H1 (cell line): ENCODE data around the gene ADGRE2. TPM values are rescaled to one million over a fixed set of nuclear protein-coding genes. Genes with fewer than 3 reads are reported as not detected.

ENCODE experiments used
- CTCF ChIA-PET: fragments of 300-600 bp; sonication (Branson Sonifier 250); formaldehyde crosslinking; loops from one replicate; lab custom pipeline; 2021; ENCODE audit not compliant: partially characterized antibody; lab: Charles Lee
- POLR2A ChIA-PET: fragments of 300-600 bp; sonication (Branson Sonifier 250); formaldehyde crosslinking; loops from one replicate; lab custom pipeline; 2021; ENCODE audit warnings: inconsistent platforms; ENCODE audit not compliant: partially characterized antibody; lab: Charles Lee
- DNase-seq, 2 experiments: peaks; one replicate each; pipeline versions ENCODE4 v3.0.0 to v3.0.0-alpha.2; 2010 to 2022; ENCODE audit warnings: low spot score in 2 of 2, low read depth in 1 of 2, mixed read lengths in 1 of 2
- FAIRE-seq: peaks from 2 replicates; lab custom pipeline; 2011; peaks lifted over from hg19 to GRCh38; lab: Jason Lieb, UNC
- H2AFZ ChIP-seq: 2 replicates; pipeline ENCODE4 v1.8.1; 2012; ENCODE audit warnings: low read length, inconsistent platforms
- H2AK5ac ChIP-seq: 2 replicates; pipeline ENCODE4 v1.6.1; 2013; ENCODE audit warnings: low read depth, low read length
- H2BK120ac ChIP-seq: replicated peaks from 2 replicates; pipeline ENCODE3; 2013; ENCODE audit warnings: low read depth, low read length, inconsistent platforms
- H2BK12ac ChIP-seq: 2 replicates; pipeline ENCODE4 v1.6.1; 2013; ENCODE audit warnings: low read depth, low read length
- H2BK15ac ChIP-seq: 2 replicates; pipeline ENCODE4 v1.6.1; 2013; ENCODE audit warnings: low read length
- H2BK20ac ChIP-seq: 2 replicates; pipeline ENCODE4 v1.6.1; 2013; ENCODE audit warnings: low read length
- H2BK5ac ChIP-seq: 2 replicates; pipeline ENCODE4 v1.6.1; 2013; ENCODE audit warnings: low read depth, low read length
- H3K14ac ChIP-seq: 2 replicates; pipeline ENCODE4 v1.6.1; 2013; ENCODE audit warnings: inconsistent platforms; ENCODE audit not compliant: insufficient read length
- H3K18ac ChIP-seq: 2 replicates; pipeline ENCODE4 v1.6.1; 2013; ENCODE audit warnings: low read length; ENCODE audit errors: extremely low read depth
- H3K23ac ChIP-seq: 2 replicates; pipeline ENCODE4 v1.6.1; 2013; ENCODE audit warnings: inconsistent platforms; ENCODE audit not compliant: insufficient read length
- H3K23me2 ChIP-seq: 2 replicates; pipeline ENCODE4 v1.6.1; 2013; ENCODE audit warnings: low read depth, low read length
- H3K27ac ChIP-seq: 2 replicates; pipeline ENCODE4 v1.6.1; 2011; ENCODE audit warnings: low read depth, low read length, inconsistent platforms
- H3K27me3 ChIP-seq, 4 experiments: replicated peaks in 1 of 4; 1 replicate in 1 of 4; 2 replicates in 3 of 4; pipeline versions ENCODE4 v1.6.1 to v1.8.1; 2011 to 2013; ENCODE audit warnings: low read length in 3 of 4, mild to moderate bottlenecking in 3 of 4, inconsistent platforms in 2 of 4, mixed read lengths in 2 of 4, moderate library complexity in 1 of 4; ENCODE audit not compliant: control insufficient read depth in 3 of 4, insufficient read depth in 3 of 4; ENCODE audit errors: extremely low read depth in 1 of 4
- H3K36me3 ChIP-seq, 4 experiments: 2 replicates each; pipeline versions ENCODE4 v1.6.1 to v1.8.1; 2011 to 2013; ENCODE audit warnings: mild to moderate bottlenecking in 4 of 4, low read length in 3 of 4, moderate library complexity in 2 of 4, control low read depth in 1 of 4, inconsistent platforms in 1 of 4; ENCODE audit not compliant: insufficient read depth in 4 of 4, control insufficient read depth in 2 of 4
- H3K4ac ChIP-seq: replicated peaks from 2 replicates; pipeline ENCODE3; 2013; ENCODE audit warnings: low read length, low read depth, mixed read lengths, inconsistent platforms; ENCODE audit not compliant: insufficient read length
- H3K4me1 ChIP-seq, 4 experiments: replicated peaks in 1 of 4; 1 replicate in 1 of 4; 2 replicates in 3 of 4; pipeline versions ENCODE4 v1.6.1 to v1.8.1; 2011 to 2013; ENCODE audit warnings: low read length in 3 of 4, inconsistent platforms in 2 of 4, mixed read lengths in 1 of 4; ENCODE audit not compliant: insufficient read depth in 4 of 4, control insufficient read depth in 3 of 4
- H3K4me2 ChIP-seq, 2 experiments: 2 replicates each; pipeline versions ENCODE4 v1.6.1 to v1.8.1; 2011 to 2013; ENCODE audit warnings: low read depth in 2 of 2, low read length in 2 of 2, control low read depth in 1 of 2, inconsistent platforms in 1 of 2, mild to moderate bottlenecking in 1 of 2; ENCODE audit not compliant: insufficient read depth in 1 of 2
- H3K4me3 ChIP-seq, 4 experiments: fragments of 200-600, 300-600 bp in 1 of 4; sonication (generic), shearing (Covaris generic), sonication (Bioruptor Twin) in 1 of 4; 2 replicates each; pipeline versions ENCODE4 v1.5.1 to v1.8.1; 2011 to 2016; ENCODE audit warnings: low read length in 4 of 4, low read depth in 3 of 4, control low read depth in 2 of 4, inconsistent platforms in 2 of 4, mild to moderate bottlenecking in 2 of 4, mixed read lengths in 1 of 4, moderate library complexity in 1 of 4; ENCODE audit not compliant: insufficient read depth in 2 of 4; ENCODE audit errors: extremely low read depth in 1 of 4
- H3K56ac ChIP-seq: replicated peaks from 2 replicates; pipeline ENCODE3; 2013; ENCODE audit warnings: low read depth, mild to moderate bottlenecking, mixed read lengths, low read length, inconsistent platforms; ENCODE audit not compliant: insufficient read length
- H3K79me1 ChIP-seq: 2 replicates; pipeline ENCODE4 v1.6.1; 2013; ENCODE audit warnings: low read depth, low read length, control low read depth
- H3K79me2 ChIP-seq, 2 experiments: 2 replicates each; pipeline versions ENCODE4 v1.6.1 to v1.8.1; 2012 to 2013; ENCODE audit warnings: low read length in 2 of 2, mild to moderate bottlenecking in 2 of 2, inconsistent platforms in 1 of 2; ENCODE audit not compliant: insufficient read depth in 2 of 2, control insufficient read depth in 1 of 2
- H3K9ac ChIP-seq, 4 experiments: replicated peaks in 1 of 4; 1 replicate in 1 of 4; 2 replicates in 3 of 4; pipeline versions ENCODE4 v1.6.1 to v1.8.1; 2011 to 2013; ENCODE audit warnings: low read depth in 3 of 4, low read length in 3 of 4, control low read depth in 2 of 4, mild to moderate bottlenecking in 2 of 4, moderate library complexity in 2 of 4, inconsistent platforms in 1 of 4; ENCODE audit errors: extremely low read depth in 1 of 4
- H3K9me3 ChIP-seq, 2 experiments: 2 replicates each; pipeline versions ENCODE4 v1.6.1 to v1.8.1; 2012 to 2013; ENCODE audit warnings: mild to moderate bottlenecking in 2 of 2, moderate library complexity in 2 of 2, control low read depth in 1 of 2, inconsistent platforms in 1 of 2, low read depth in 1 of 2, low read length in 1 of 2, mixed read lengths in 1 of 2; ENCODE audit not compliant: insufficient read depth in 2 of 2
- H4K20me1 ChIP-seq, 2 experiments: replicated peaks in 1 of 2; 2 replicates each; pipeline versions ENCODE3 to v1.8.1; 2011 to 2013; ENCODE audit warnings: inconsistent platforms in 2 of 2, low read length in 2 of 2, mild to moderate bottlenecking in 1 of 2; ENCODE audit not compliant: insufficient read depth in 2 of 2, control insufficient read depth in 1 of 2
- H4K5ac ChIP-seq: 2 replicates; pipeline ENCODE4 v1.6.1; 2013; ENCODE audit warnings: low read length, low read depth, mixed read lengths, inconsistent platforms; ENCODE audit not compliant: insufficient read length
- H4K8ac ChIP-seq: 2 replicates; pipeline ENCODE4 v1.8.0; 2013; ENCODE audit warnings: mild to moderate bottlenecking, moderate library complexity, low read length, inconsistent platforms; ENCODE audit not compliant: insufficient read depth; ENCODE audit errors: extremely low read depth
- H4K91ac ChIP-seq: replicated peaks from 2 replicates; pipeline ENCODE3; 2013; ENCODE audit warnings: low read length, mixed read lengths, inconsistent platforms; ENCODE audit not compliant: insufficient read length
- BACH1 ChIP-seq: IDR thresholded peaks from 2 replicates; pipeline ENCODE4 v1.6.1; 2012; ENCODE audit warnings: low read length, improper control_type of control experiment
- CBX5 ChIP-seq: fragments of 300-800, 300-1000 bp; sonication (generic); IDR thresholded peaks from 2 replicates; pipeline ENCODE4 v1.7.1; 2016; ENCODE audit warnings: antibody characterized with exemption, low read length, low read depth
- CTBP2 ChIP-seq: IDR thresholded peaks from 2 replicates; pipeline ENCODE4 v1.7.0; 2011; ENCODE audit warnings: borderline replicate concordance, mild to moderate bottlenecking, moderate library complexity, mixed read lengths, low read length; ENCODE audit not compliant: insufficient read depth, insufficient read length
- E2F6 ChIP-seq: IDR thresholded peaks from 2 replicates; pipeline ENCODE4 v1.6.1; 2012; ENCODE audit warnings: inconsistent platforms
- HDAC6 ChIP-seq: IDR thresholded peaks from one replicate; pipeline ENCODE4 v1.7.1; 2012; ENCODE audit warnings: low read depth, mild to moderate bottlenecking, inconsistent platforms, low read length, moderate library complexity
- NANOG ChIP-seq: IDR thresholded peaks from 2 replicates; pipeline ENCODE4 v1.6.1; 2011; ENCODE audit warnings: low read length, low read depth, mild to moderate bottlenecking, inconsistent platforms; ENCODE audit not compliant: insufficient read depth, poor library complexity, severe bottlenecking
- PHF8 ChIP-seq: fragments of 200-600 bp; sonication (generic); conservative IDR thresholded peaks from 2 replicates; pipeline ENCODE4 v1.7.1; 2012; ENCODE audit warnings: low read depth, mild to moderate bottlenecking, inconsistent platforms, low read length, moderate library complexity
- RAD21 ChIP-seq, 2 experiments: IDR thresholded peaks in 1 of 2; conservative IDR thresholded peaks in 1 of 2; 2 replicates each; pipeline ENCODE4 v1.6.1; 2011; ENCODE audit warnings: low read depth in 2 of 2, low read length in 2 of 2, improper control_type of control experiment in 1 of 2, inconsistent platforms in 1 of 2, mild to moderate bottlenecking in 1 of 2, moderate library complexity in 1 of 2
- SRF ChIP-seq: IDR thresholded peaks from 2 replicates; pipeline ENCODE4 v1.6.1; 2011; ENCODE audit warnings: mild to moderate bottlenecking, low read depth, low read length, moderate library complexity
- TBP ChIP-seq: IDR thresholded peaks from 2 replicates; pipeline ENCODE4 v1.6.1; 2011; ENCODE audit warnings: low read depth, low read length, improper control_type of control experiment
- TEAD4 ChIP-seq: IDR thresholded peaks from 2 replicates; pipeline ENCODE4 v1.6.1; 2012; ENCODE audit warnings: low read depth, low read length, inconsistent platforms, mixed read lengths
- WGBS, 2 experiments: shearing (Covaris generic) in 1 of 2; methylation state at CpG; one replicate each; pipeline versions ENCODE4 v1.1.6 to v1.1.7; 2013 to 2015; ENCODE audit warnings: low lambda C conversion rate in 2 of 2, mixed read lengths in 2 of 2, inconsistent platforms in 1 of 2, low coverage in 1 of 2, missing lambda C conversion rate in 1 of 2; ENCODE audit not compliant: insufficient replicate concordance in 2 of 2, insufficient coverage in 1 of 2, insufficient read length in 1 of 2; ENCODE audit errors: extremely low coverage in 1 of 2, missing lambda C conversion rate in 1 of 2; 5-methylcytosine and 5-hydroxymethylcytosine counted together
- polyA plus RNA-seq, 7 experiments: library from polyadenylated mRNA; depleted of rRNA in 3 of 7; stranded (reverse) in 5 of 7; unstranded in 2 of 7; fragments of >200 nt in 5 of 7; fragments of 200-250 nt in 2 of 7; gene quantifications; 1 replicate in 5 of 7; 2 replicates in 1 of 7; 4 replicates in 1 of 7; pipeline versions ENCODE4 v1.2.1 to v1.2.3, GENCODE V29; 2011 to 2013; ENCODE audit warnings: missing spikeins in 2 of 7, mixed read lengths in 2 of 7
- total RNA-seq: library from RNA; stranded (reverse); fragmentation: NEBNext Ultra II Directional; extraction: Animal tissue kit (Norgen Biotek cat#: 25700); gene quantifications from 2 replicates; pipeline ENCODE4 v1.2.1, GENCODE V29; 2021

The ADGRE2 gene
- total and polyA plus RNA-seq, 2 of the 8 experiments (the other 6 are each of a cell fraction or from before 2014, with no cell fraction given): 2.0 to 4.5 TPM

- Histone ChIP-seq H4K8ac (no peak overlapping the region), H3K9ac (no peak overlapping the region), H2BK20ac (no peak overlapping the region), H2AK5ac (no peak overlapping the region), H3K79me1 (no peaks in the 10 kb centered on the region), H4K20me1 (peaks cover 0 to 2% of the 10 kb centered on the region in 2 experiments), H3K56ac (no peak overlapping the region), H3K14ac (no peak overlapping the region), H3K4me2 (no peak overlapping the region), H3K27ac (no peak overlapping the region), H3K4me1 (no peaks in the 10 kb centered on the region), H2BK12ac (no peak overlapping the region), H2BK120ac (no peak overlapping the region), H3K36me3 (peaks cover 0 to 9% (median 4%) of the 10 kb centered on the region in 4 experiments; a peak in 1 of 8 replicates), H2BK15ac (no peak overlapping the region), H3K4ac (no peak overlapping the region), H3K4me3 (no peak overlapping the region), H3K23ac (no peak overlapping the region), H2AFZ (no peak overlapping the region), H2BK5ac (no peak overlapping the region), H3K27me3 (no peaks in the 10 kb centered on the region), H3K79me2 (no peaks in the 10 kb centered on the region), H4K5ac (no peak overlapping the region), H4K91ac (no peak overlapping the region), H3K18ac (no peak overlapping the region), H3K23me2 (0 out of 2 replicates have a peak, but pooled peaks cover 3% of the 10 kb centered on the region), H3K9me3 (no peaks in the 10 kb centered on the region)
- FAIRE-seq (no peak), DNase-seq (peak in 1 of 2 experiments; percentile 10)
- POLR2A ChIA-PET: no interaction called here
- WGBS, 2 experiments: 93% methylated on average over 5 of the region's 5 CpGs; no CpG with 5 or more reads in 1 of the 2 experiments
- CTCF ChIA-PET: interaction anchor here (1.0 kb wide), 1 partner anchor 16 kb away, joined by 3 read pairs; no protein-coding TSS in a partner anchor
- TF ChIP-seq TBP: no peak
- no peak for TF ChIP-seq NANOG
- no peak for TF ChIP-seq CBX5
- TF ChIP-seq BACH1: no peak
- no peak for TF ChIP-seq RAD21 (IDR thresholded peaks at IDR 0.05 in 1 of 2, conservative IDR thresholded peaks at IDR 0.05 in 1 of 2; ENCODE audit: low read depth in 2 of 2, low read length in 2 of 2)
- TF ChIP-seq HDAC6: no peak
- no peak for TF ChIP-seq PHF8
- TF ChIP-seq SRF: no peak
- TF ChIP-seq CTBP2: no peak
- TF ChIP-seq TEAD4: no peak
- no peak for TF ChIP-seq E2F6
Measured at GRCh38 chr19:14770136-14770535, 8.2 kb downstream of the ADGRE2 start.
